HG03135 (cell line): ENCODE data around the gene GIMAP1.

Source experiments
- ATAC-seq: cut with Tn5 transposase; IDR thresholded peaks from one replicate; pipeline ENCODE4 v1.9.1; 2021; ENCODE audit warnings: mild to moderate bottlenecking, moderate library complexity; ENCODE audit not compliant: unreplicated experiment

The GIMAP1 gene

DNA sequence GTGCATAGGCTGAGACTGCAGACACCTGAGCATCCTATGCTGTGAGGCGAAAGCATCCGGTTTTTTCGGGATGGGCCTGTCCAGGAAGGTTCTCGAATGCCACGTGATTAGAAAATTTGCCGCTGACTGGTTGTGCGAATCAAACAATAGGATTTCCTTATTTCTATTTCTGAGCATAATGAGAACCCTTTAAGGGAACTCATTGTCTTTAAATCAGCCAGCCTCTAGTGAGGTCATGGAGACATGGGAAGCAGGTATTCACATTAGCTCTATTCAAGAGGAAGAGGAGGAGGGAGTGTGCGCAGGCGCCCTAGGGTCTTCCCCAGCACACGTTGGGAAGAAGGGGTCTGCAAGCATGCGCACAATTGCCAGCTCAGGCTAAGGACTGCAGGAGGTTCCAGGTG, 5.6 kb downstream of the GIMAP1 start:
- no peak for ATAC-seq

- ATAC-seq = no peak
Measured at GRCh38 chr7:150722431-150722931, 6.1 kb downstream of the GIMAP1 start.

GRCh38 chr7:150723467-150723866, 7.1 kb downstream of the GIMAP1 start:
- ATAC-seq = no peak

DNA sequence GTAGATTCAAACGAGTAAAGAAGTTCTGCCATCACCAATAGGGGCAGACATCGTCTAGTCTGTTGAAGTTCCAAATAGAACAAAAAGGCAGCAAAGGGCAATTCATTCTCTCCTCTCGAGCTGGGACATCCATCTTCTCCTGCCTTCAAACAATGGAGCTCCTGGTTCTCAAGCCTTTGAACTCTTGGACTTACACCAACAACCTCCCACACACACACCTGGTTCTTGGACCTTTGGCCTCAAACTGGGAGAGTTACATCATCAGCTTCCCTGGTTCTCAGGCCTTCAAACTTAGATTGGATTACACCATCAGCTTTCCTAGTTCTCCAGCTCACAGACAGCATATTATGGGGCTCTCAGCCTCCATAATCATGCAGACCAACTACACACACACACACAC, 11.0 kb downstream of the GIMAP1 start:
- ATAC-seq = no peak

DNA sequence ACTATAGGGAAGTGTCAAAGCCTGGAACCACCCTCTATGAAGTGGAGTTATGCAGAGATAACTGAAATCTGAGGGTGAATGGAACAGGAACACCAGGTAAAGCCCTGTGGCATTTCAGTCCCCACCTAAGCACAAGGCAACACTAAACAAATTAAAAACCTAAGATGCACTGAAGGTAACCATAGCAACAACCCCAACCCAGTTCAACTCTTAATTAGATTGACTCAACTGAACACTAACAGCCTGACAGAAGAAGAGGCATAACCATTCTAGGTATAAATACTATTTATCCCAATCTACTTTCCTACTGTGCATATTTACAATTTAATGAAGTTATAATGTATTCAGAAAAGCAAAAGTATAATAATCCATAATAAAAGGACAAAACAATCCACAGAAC, 11.6 kb downstream of the GIMAP1 start:
- no peak for ATAC-seq

DNA sequence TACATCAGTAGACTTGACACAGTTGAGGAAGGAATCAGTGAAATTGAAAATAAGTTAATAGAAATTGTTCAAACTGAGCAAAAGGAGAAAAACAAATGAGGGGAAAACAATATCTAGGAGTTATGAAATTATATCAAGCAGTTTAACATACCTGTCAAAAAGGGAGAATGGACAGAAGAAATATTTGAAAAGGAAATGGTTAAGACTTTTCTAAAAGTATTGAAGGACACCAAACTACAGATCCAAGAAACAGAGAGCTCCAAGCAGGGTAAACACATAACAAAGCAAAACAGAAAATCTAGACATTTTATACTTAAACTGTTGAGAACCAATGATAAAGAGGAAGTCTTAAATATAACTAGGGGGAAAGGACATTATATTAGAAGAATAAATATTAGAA, 12.2 kb downstream of the GIMAP1 start:
- ATAC-seq = no peak

DNA sequence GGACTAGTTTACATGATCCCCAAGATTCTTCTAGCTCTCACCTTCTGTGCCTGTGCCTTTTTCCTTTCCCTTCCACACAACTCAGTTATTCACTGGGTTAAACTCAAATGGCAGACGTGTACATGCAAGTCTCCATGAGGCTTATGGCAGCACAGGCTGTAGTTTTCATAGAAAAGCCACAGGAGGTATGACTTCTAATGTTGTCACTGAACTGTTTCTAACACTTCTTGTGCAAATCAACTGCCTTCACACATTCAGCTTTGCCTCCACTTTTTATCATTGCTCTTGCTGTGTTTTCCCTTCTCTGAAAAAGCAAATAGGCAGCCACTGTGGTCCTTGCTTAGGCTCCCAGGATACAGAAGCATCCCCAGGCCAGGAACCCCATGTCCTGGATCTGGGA, 15.5 kb downstream of the GIMAP1 start:
- no peak for ATAC-seq

DNA sequence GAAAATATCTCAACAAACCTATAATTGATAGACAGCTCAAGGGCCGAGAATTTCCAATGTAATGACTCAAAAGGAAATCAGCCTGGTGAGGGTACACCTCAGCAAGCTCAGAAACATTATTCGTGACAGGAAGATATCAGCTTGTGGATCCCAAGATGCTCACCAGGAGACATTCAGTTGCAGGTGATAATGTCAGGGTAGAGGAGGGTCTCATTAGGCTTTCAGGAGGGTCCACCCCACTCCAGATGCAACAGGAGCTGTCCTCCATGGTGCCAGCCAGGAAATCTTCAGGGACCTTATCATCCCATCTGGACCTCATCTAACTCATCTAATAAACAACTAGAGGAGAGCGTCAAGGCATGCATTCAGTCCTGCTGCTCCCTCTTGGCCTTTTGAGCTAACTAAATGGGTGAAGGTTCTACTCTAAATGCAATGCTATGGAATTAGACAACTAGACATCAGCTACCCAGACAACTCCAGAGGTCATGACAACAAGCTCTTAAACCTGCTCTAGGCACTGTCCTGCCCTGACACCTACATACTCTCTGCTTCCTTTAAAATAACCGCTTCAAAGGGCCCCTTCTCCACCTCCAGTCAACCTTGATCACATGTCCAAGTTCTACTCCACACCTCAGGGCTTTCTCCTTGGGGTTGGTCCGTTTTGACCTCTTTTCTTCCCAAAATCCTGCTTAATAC, 16.5 kb downstream of the GIMAP1 start:
- ATAC-seq = no peak

GRCh38 chr7:150733482-150734095, 17.2 kb downstream of the GIMAP1 start:
- ATAC-seq = no peak

GRCh38 chr7:150734254-150734653, 17.8 kb downstream of the GIMAP1 start:
- no peak for ATAC-seq

DNA sequence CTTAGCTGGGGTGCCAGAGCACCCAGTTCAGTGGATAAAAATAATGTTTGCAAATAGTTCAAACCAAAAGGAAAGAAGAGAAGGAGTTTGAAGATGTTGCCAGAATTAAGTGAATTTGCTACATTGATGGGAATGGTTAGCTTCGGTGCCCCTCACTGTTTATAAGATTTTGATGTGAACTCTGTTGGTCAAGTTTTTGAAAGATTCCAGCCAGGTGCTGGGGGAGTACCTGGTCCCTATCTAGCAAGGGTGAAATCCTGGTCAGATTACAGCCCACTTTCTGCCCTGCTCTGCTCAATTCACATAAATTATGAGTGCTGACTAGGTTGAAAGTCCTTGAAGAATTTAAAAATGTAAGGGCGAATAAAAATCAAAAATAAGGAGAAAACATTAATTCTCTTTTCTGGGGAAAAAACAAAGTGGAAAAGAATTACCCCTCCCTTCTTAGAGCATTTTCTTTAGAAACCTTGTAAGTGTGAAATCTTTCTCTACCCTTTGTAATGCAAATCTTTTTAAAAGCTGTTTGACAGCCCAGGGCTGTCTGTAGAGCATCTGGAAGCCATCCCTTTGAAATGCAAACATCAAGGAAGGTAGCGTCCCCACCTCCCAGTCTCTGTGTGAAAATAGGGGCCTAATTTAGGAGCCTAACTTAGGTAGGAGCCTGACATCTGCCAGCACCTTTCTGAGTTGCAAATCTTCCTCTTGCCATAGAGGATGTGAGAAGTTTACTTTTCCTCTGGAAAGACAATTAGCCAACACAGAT, 19.4 kb downstream of the GIMAP1 start:
- ATAC-seq = no peak

- ATAC-seq = peak; percentile 29
Measured at GRCh38 chr7:150736864-150737263, 20.5 kb downstream of the GIMAP1 start.

- ATAC-seq = peak; percentile 76
Measured at GRCh38 chr7:150737265-150738055, 21.0 kb downstream of the GIMAP1 start, which contains the start of gene GIMAP5. TSS of gene GIMAP5 (plus strand) at chr7:150737418. CDS start at chr7:150740885, 3,467 bp downstream.

GRCh38 chr7:150738092-150738491, 21.7 kb downstream of the GIMAP1 start:
- ATAC-seq = no peak

DNA sequence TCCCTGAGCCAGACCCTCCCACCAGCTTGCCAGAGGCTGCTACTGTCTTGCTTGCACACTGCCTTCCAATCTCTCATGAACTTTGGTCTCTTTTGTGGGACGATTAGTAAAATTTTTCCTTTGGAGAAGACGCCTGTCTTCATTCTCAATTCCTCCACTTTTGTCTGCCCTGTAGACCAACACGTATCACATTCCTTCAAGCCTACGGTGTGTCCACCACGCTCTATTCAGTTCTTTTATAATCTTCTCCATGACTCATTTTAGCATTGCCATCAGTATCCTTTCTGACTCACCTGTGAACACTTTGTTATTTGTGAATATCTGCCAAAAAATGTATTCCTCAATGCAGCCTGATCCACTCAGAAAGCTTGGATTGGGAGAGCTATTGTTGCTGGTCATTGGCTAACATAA, 22.2 kb downstream of the GIMAP1 start:
- no peak for ATAC-seq

DNA sequence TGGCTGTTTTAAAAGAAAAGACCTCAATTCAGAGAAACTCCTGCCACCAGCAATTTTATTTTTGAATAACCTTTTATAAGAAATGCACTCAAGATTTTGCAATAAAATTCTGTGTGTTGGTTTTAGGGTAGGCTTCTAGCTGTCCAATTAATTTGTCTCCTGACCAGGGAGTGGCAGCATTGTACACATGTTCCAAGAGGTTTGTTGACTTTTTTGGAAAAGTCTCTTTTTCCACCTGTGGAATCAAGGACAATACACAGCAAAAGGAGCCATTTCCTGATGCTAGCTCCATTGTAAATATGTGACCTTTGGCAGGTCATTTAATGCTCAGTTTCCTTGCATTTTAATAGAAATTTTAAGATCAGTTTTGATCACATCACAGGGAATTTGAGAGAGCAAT, 22.6 kb downstream of the GIMAP1 start:
- ATAC-seq = no peak

- ATAC-seq = no peak
Measured at GRCh38 chr7:150740053-150740452, 23.6 kb downstream of the GIMAP1 start.

GRCh38 chr7:150742286-150742968, 26.0 kb downstream of the GIMAP1 start:
- ATAC-seq = no peak

- no peak for ATAC-seq
Measured at GRCh38 chr7:150744041-150744656, 27.7 kb downstream of the GIMAP1 start.

DNA sequence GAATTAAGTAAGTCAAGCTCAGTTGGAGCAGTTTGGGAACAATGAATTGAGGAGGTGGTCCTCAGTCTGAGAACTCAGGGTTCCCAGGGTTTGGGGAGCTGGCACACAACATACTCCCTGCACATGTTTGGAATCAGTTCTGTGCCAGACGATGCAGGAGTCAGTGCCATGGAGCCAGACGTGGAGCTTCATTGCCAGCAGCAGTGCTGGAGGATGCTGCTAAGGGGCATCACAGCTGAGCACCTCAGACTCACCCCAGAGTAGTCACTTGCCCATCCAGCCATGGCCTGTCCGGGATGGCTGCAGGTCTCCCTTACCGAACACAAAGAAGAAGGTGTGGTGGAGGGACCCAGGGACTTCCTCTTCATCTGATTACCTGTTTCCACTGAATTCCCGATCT, 28.7 kb downstream of the GIMAP1 start:
- ATAC-seq = no peak
